ENCODE results near the gene TBC1D8.

The TBC1D8 gene

DNA sequence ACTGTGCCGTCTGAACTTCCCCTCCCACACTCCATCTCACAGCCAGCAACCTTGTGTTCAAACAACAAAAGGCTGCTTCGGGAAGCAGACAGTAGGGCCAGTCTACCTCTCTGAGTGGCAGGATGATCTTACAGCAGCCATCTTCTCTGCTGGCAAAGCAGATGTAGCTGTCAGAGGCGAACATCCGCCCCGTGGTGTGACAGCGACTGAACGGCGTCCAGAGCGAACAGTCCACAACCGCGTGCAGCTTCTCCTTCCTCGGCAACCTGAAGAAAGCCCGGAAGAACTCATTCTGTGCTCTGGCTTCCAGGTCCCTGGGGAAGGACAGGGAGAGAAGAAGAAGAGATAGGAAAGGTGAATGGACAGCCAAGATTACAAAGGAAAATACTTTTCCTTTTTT lies 111.1 kb downstream of the TBC1D8 start:
- Histone ChIP-seq H3K36me3 (ENCODE audit: low read depth) (peaks cover 61% of the 10 kb centered on the region), H3K4me3 (ENCODE audit: severe bottlenecking) (no peak overlapping the region), H3K9me3 (ENCODE audit: severe bottlenecking) (no peaks in the 10 kb centered on the region), H3K27me3 (ENCODE audit: insufficient read depth, poor library complexity, severe bottlenecking) (no peaks in the 10 kb centered on the region), H3K27ac (ENCODE audit: poor library complexity, severe bottlenecking) (no peak overlapping the region), H3K4me1 (ENCODE audit: insufficient read depth, poor library complexity, severe bottlenecking) (no peaks in the 10 kb centered on the region)
- TF ChIP-seq CTCF (IDR thresholded peaks at IDR 0.05; ENCODE audit: poor library complexity, severe bottlenecking) = no peak
- no peak for ATAC-seq (ENCODE audit: low read depth)
- no peak for DNase-seq (ENCODE audit: low spot score)

DNA sequence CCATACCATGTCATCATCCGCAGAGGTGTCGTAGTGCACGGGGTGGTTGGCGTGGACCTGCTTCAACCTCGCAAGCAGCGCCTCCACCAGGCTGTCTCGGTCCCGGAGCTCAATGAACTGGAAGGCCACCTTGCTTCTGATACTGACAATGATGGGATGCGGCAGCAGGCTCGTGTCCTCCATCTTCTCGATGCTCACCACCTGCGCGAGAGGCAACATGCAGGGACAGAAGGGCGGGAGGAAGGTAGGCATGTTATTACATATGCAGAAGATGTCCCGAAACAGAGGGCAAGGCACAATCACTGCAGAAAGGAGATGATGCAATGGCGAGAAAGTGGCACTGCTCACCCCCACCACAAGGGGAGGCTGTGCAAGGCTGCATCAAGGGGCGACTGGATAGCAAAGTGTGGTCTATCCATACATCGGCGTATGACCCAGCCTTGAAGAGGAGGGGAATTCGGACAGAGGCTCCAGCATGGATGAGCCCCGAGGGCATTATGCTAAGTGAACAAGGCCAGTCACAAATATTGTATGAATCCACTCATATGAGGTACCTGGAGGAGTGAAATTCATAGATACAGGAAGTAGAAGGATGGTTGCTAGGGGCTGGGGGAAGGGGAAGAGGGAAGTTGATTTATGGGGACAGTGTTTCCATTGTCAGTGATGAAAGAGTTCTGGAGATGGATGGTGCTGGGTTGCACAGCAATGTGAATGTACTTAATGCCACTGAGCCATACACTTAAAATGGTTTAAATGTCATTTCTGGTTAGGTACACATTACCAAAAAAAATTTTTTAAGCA lies 112.5 kb downstream of the TBC1D8 start:
- Histone ChIP-seq H3K27ac (ENCODE audit: poor library complexity, severe bottlenecking) (no peak overlapping the region), H3K4me3 (ENCODE audit: severe bottlenecking) (no peak overlapping the region), H3K27me3 (ENCODE audit: insufficient read depth, poor library complexity, severe bottlenecking) (no peaks in the 10 kb centered on the region), H3K4me1 (ENCODE audit: insufficient read depth, poor library complexity, severe bottlenecking) (no peaks in the 10 kb centered on the region), H3K36me3 (ENCODE audit: low read depth) (peaks cover 72% of the 10 kb centered on the region), H3K9me3 (ENCODE audit: severe bottlenecking) (no peaks in the 10 kb centered on the region)
- peak; percentile 50 for TF ChIP-seq CTCF (IDR thresholded peaks at IDR 0.05; ENCODE audit: poor library complexity, severe bottlenecking)
- DNase-seq (ENCODE audit: low spot score) (no peak), ATAC-seq (ENCODE audit: low read depth) (no peak)

- no peak for DNase-seq (ENCODE audit: low spot score)
- no peak for TF ChIP-seq CTCF (IDR thresholded peaks at IDR 0.05; ENCODE audit: poor library complexity, severe bottlenecking)
- no peaks in the 10 kb centered on the region for H3K9me3 ChIP-seq (ENCODE audit: severe bottlenecking)
- H3K36me3 ChIP-seq (ENCODE audit: low read depth) = peaks cover 82% of the 10 kb centered on the region
- H3K4me3 ChIP-seq (ENCODE audit: severe bottlenecking) = no peak overlapping the region
- no peaks in the 10 kb centered on the region for H3K4me1 ChIP-seq (ENCODE audit: insufficient read depth, poor library complexity, severe bottlenecking)
- H3K27ac ChIP-seq (ENCODE audit: poor library complexity, severe bottlenecking) = no peak overlapping the region
- no peaks in the 10 kb centered on the region for H3K27me3 ChIP-seq (ENCODE audit: insufficient read depth, poor library complexity, severe bottlenecking)
- ATAC-seq (ENCODE audit: low read depth) = no peak
These were observed 113.9 kb downstream of the TBC1D8 start for GRCh38 chr2:101037161-101037755.

DNA sequence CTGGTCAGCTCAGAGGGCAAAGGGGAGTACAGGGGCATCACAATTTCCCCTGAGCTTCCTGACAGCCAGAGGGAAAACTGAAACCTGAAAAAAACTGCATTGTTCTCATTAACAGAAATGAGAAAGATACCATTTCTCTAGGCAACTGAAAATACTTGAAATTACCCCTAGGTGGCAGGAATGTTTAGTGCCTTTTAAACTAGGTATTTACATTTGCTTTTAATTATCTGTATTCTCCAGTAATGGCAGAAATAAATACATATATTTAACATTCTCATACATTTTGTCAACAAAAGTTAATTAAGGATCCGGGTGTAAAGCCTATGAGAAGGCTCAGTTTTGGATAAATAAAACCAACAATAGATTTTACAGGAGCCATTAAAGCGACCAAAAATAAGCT lies 114.6 kb downstream of the TBC1D8 start:
- peak; percentile 69 for TF ChIP-seq CTCF (IDR thresholded peaks at IDR 0.05; ENCODE audit: poor library complexity, severe bottlenecking)
- DNase-seq (ENCODE audit: low spot score) (no peak), ATAC-seq (ENCODE audit: low read depth) (no peak)
- H3K27ac ChIP-seq (ENCODE audit: poor library complexity, severe bottlenecking) = no peak overlapping the region
- H3K36me3 ChIP-seq (ENCODE audit: low read depth) = peaks cover 82% of the 10 kb centered on the region
- H3K4me3 ChIP-seq (ENCODE audit: severe bottlenecking) = no peak overlapping the region
- no peaks in the 10 kb centered on the region for H3K4me1 ChIP-seq (ENCODE audit: insufficient read depth, poor library complexity, severe bottlenecking)
- H3K27me3 ChIP-seq (ENCODE audit: insufficient read depth, poor library complexity, severe bottlenecking) = no peaks in the 10 kb centered on the region
- H3K9me3 ChIP-seq (ENCODE audit: severe bottlenecking) = no peaks in the 10 kb centered on the region

Measured in RWPE2 (cell line).